K562 (cell line): ENCODE data around the gene GAA. TPM values are rescaled to one million over a fixed set of nuclear protein-coding genes. Genes with fewer than 3 reads are reported as not detected.

Source experiments
- BRD9 ChIP-seq: fragments of 450-650 bp; IDR thresholded peaks from 2 replicates; pipeline ENCODE4 v1.6.1; 2018; ENCODE audit warnings: low read depth; ENCODE audit not compliant: partially characterized antibody
- FOXK2 ChIP-seq, 2 experiments: fragments of 450-650 bp; IDR thresholded peaks in 1 of 2; conservative IDR thresholded peaks in 1 of 2; 2 replicates each; pipeline ENCODE4 v1.6.1; 2016; ENCODE audit warnings: low read depth in 2 of 2, mild to moderate bottlenecking in 1 of 2
- HCFC1 ChIP-seq: IDR thresholded peaks from 2 replicates; pipeline ENCODE4 v1.6.1; 2012; ENCODE audit warnings: low read depth, low read length, improper control_type of control experiment
- MXD1 ChIP-seq: fragments of 250-450 bp; sonication (Bioruptor Pico); IDR thresholded peaks from 2 replicates; pipeline ENCODE4 v1.8.0; 2021; ENCODE audit warnings: borderline replicate concordance, mild to moderate bottlenecking, moderate library complexity; ENCODE audit not compliant: poor library complexity, severe bottlenecking
- NUFIP1 ChIP-seq: fragments of 450-650 bp; IDR thresholded peaks from 2 replicates; pipeline ENCODE4 v1.6.1; 2018; ENCODE audit not compliant: partially characterized antibody
- PHF8 ChIP-seq: fragments of 200-600 bp; sonication (generic); IDR thresholded peaks from 2 replicates; pipeline ENCODE4 v1.6.1; 2012; ENCODE audit warnings: mixed run types, mild to moderate bottlenecking, inconsistent platforms, low read length, moderate library complexity, borderline replicate concordance
- POLR2G ChIP-seq: fragments of 200-400 bp; formaldehyde crosslinking; IDR thresholded peaks from 2 replicates; pipeline ENCODE4 v1.6.1; 2017; ENCODE audit warnings: low read depth, mild to moderate bottlenecking, antibody characterized with exemption, low read length, moderate library complexity
- POU5F1 ChIP-seq: fragments of 150-350 bp; IDR thresholded peaks from 2 replicates; pipeline ENCODE4 v1.6.1; 2014; ENCODE audit warnings: borderline replicate concordance, low read length, low read depth, mild to moderate bottlenecking; ENCODE audit not compliant: partially characterized antibody
- RNF219 ChIP-seq: fragments of 250-450 bp; sonication (Bioruptor Pico); IDR thresholded peaks from 2 replicates; pipeline ENCODE4 v1.5.0; 2022; ENCODE audit warnings: mild to moderate bottlenecking
- SMAD1 ChIP-seq: fragments of 150-350 bp; IDR thresholded peaks from 2 replicates; pipeline ENCODE4 v1.6.1; 2014; ENCODE audit warnings: low read length, low read depth; ENCODE audit not compliant: partially characterized antibody
- SMAD3 ChIP-seq: fragments of 450-650 bp; formaldehyde crosslinking; conservative IDR thresholded peaks from 2 replicates; pipeline ENCODE4 v1.4.0; 2020; ENCODE audit warnings: mild to moderate bottlenecking
- SNIP1 ChIP-seq: fragments of 450-650 bp; IDR thresholded peaks from 2 replicates; pipeline ENCODE4 v1.7.1; 2017; ENCODE audit warnings: low read depth, mild to moderate bottlenecking
- SP2 ChIP-seq: IDR thresholded peaks from 2 replicates; pipeline ENCODE4 v1.6.1; 2011; ENCODE audit warnings: mild to moderate bottlenecking, low read depth, low read length, moderate library complexity; ENCODE audit not compliant: poor library complexity, severe bottlenecking; ENCODE audit errors: extremely low read depth
- TEAD4 ChIP-seq, 2 experiments: sonication (generic) in 1 of 2; formaldehyde crosslinking in 1 of 2; IDR thresholded peaks; 2 replicates each; pipeline versions ENCODE4 v1.6.1 to v1.8.0; 2012 to 2022; ENCODE audit warnings: borderline replicate concordance in 1 of 2, inconsistent platforms in 1 of 2, low read length in 1 of 2, mild to moderate bottlenecking in 1 of 2, missing genetic modification reagents in 1 of 2
- ZNF134 ChIP-seq: fragments of 250-450 bp; sonication (Bioruptor Pico); conservative IDR thresholded peaks from 2 replicates; pipeline ENCODE4 v1.4.0; 2020
- ZNF143 ChIP-seq: sonication (generic); formaldehyde crosslinking; IDR thresholded peaks from 2 replicates; pipeline ENCODE4 v1.9.0; 2022; ENCODE audit warnings: mild to moderate bottlenecking, missing genetic modification reagents
- ZNF175 ChIP-seq: fragments of 200-800 bp; sonication (Bioruptor generic); IDR thresholded peaks from 2 replicates; pipeline ENCODE4 v1.6.1; 2016; ENCODE audit warnings: low read depth, mild to moderate bottlenecking, missing genetic modification characterization, missing compliant biosample characterization
- ZNF347 ChIP-seq: fragments of 450-650 bp; formaldehyde crosslinking; IDR thresholded peaks from 2 replicates; pipeline ENCODE4 v1.4.0; 2020; ENCODE audit warnings: low read depth, mild to moderate bottlenecking, moderate library complexity
- ZNF780A ChIP-seq: fragments of 250-450 bp; sonication (Bioruptor Pico); IDR thresholded peaks from 2 replicates; pipeline ENCODE4 v1.5.0; 2021; ENCODE audit warnings: mild to moderate bottlenecking
- polyA plus RNA-seq, 8 experiments: library from polyadenylated mRNA; depleted of rRNA in 4 of 8; stranded (reverse) in 5 of 8; unstranded in 3 of 8; fragments of >200 nt; fragmentation: Nextera tagmentation in 2 of 8; fragmentation: Illumina TruSeq in 1 of 8; extraction: Ambion mirVana in 2 of 8; extraction: Trizol in 1 of 8; gene quantifications; 2 replicates each; pipeline versions ENCODE4 v1.2.1 to v1.2.3, GENCODE V29; 2011 to 2014; ENCODE audit warnings: inconsistent platforms in 1 of 8, missing spikeins in 1 of 8
- total RNA-seq, 7 experiments: library from RNA; depleted of rRNA in 6 of 7; stranded (reverse); fragments of >200 nt in 6 of 7; fragmentation: Illumina TruSeq in 2 of 7; extraction: Trizol in 2 of 7; gene quantifications; 2 replicates each; pipeline versions ENCODE4 v1.2.1 to v1.2.3, GENCODE V29; 2011 to 2021; ENCODE audit warnings: low replicate concordance in 1 of 7
- TF ChIP-seq, protein P1 (sequence below): conservative IDR thresholded peaks from 2 replicates; pipeline ENCODE4 v1.6.1; 2011; ENCODE audit warnings: low read depth, mild to moderate bottlenecking, low read length; ENCODE audit not compliant: control insufficient read depth
- TF ChIP-seq, protein P2 (sequence below): fragments of 450-650 bp; formaldehyde crosslinking; IDR thresholded peaks from 2 replicates; pipeline ENCODE4 v1.4.0; 2022; ENCODE audit warnings: missing genetic modification characterization

GAA gene
- total and polyA plus RNA-seq, 9 of the 15 experiments (the other 6 are each of a cell fraction or from before 2014, with no cell fraction given): 0.15 to 6.4 (median 1.7) TPM

- TF ChIP-seq, protein P1, sequence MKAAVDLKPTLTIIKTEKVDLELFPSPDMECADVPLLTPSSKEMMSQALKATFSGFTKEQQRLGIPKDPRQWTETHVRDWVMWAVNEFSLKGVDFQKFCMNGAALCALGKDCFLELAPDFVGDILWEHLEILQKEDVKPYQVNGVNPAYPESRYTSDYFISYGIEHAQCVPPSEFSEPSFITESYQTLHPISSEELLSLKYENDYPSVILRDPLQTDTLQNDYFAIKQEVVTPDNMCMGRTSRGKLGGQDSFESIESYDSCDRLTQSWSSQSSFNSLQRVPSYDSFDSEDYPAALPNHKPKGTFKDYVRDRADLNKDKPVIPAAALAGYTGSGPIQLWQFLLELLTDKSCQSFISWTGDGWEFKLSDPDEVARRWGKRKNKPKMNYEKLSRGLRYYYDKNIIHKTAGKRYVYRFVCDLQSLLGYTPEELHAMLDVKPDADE: no peak; the same call in 1 of the 2 replicates
- TF ChIP-seq BRD9: no peak
- TF ChIP-seq ZNF175 (CRISPR knock-in tag): peak; percentile 47; the same call in 1 of the 2 replicates
- no peak for TF ChIP-seq POU5F1
- TF ChIP-seq SNIP1: no peak
- no peak for TF ChIP-seq ZNF143 (CRISPR knock-in tag)
- no peak for TF ChIP-seq SP2
- TF ChIP-seq MXD1: no peak
- no peak for TF ChIP-seq NUFIP1
- TF ChIP-seq HCFC1: peak; percentile 43; the same call in 1 of the 2 replicates
- no peak for TF ChIP-seq ZNF780A (CRISPR knock-in tag)
- no peak for TF ChIP-seq RNF219 (CRISPR knock-in tag)
- TF ChIP-seq ZNF134 (CRISPR knock-in tag): no peak
- no peak for TF ChIP-seq SMAD3 (CRISPR knock-in tag)
- TF ChIP-seq SMAD1: no peak
- no peak for TF ChIP-seq ZNF347 (CRISPR knock-in tag)
- TF ChIP-seq TEAD4 (IDR thresholded peaks at IDR 0.05; ENCODE audit: low read length): no peak
- TF ChIP-seq TEAD4 (CRISPR knock-in tag; IDR thresholded peaks at IDR 0.05; ENCODE audit: borderline replicate concordance): no peak
- peak; percentile 87; the same call in 1 of the 2 replicates for TF ChIP-seq PHF8
- no peak for TF ChIP-seq FOXK2 (conservative IDR thresholded peaks at IDR 0.05 in 1 of 2, IDR thresholded peaks at IDR 0.05 in 1 of 2; ENCODE audit: low read depth in 2 of 2)
- TF ChIP-seq, protein P2, sequence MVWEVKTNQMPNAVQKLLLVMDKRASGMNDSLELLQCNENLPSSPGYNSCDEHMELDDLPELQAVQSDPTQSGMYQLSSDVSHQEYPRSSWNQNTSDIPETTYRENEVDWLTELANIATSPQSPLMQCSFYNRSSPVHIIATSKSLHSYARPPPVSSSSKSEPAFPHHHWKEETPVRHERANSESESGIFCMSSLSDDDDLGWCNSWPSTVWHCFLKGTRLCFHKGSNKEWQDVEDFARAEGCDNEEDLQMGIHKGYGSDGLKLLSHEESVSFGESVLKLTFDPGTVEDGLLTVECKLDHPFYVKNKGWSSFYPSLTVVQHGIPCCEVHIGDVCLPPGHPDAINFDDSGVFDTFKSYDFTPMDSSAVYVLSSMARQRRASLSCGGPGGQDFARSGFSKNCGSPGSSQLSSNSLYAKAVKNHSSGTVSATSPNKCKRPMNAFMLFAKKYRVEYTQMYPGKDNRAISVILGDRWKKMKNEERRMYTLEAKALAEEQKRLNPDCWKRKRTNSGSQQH (CRISPR knock-in tag): no peak
- TF ChIP-seq POLR2G: peak; percentile 88
These were observed at the start of gene GAA (continued) for GRCh38 chr17:80101011-80101945.
